GM11168 (cell line): ENCODE measurements around the gene MMP1.

Experiments used
- in situ Hi-C: fragments of 300-500 bp; cut with MboI; formaldehyde crosslinking; loops from one replicate; pipeline ENCODE4 v1.12.0; 2022; ENCODE audit warnings: low sequenced_read_pairs; ENCODE audit not compliant: unreplicated experiment

Gene MMP1

DNA sequence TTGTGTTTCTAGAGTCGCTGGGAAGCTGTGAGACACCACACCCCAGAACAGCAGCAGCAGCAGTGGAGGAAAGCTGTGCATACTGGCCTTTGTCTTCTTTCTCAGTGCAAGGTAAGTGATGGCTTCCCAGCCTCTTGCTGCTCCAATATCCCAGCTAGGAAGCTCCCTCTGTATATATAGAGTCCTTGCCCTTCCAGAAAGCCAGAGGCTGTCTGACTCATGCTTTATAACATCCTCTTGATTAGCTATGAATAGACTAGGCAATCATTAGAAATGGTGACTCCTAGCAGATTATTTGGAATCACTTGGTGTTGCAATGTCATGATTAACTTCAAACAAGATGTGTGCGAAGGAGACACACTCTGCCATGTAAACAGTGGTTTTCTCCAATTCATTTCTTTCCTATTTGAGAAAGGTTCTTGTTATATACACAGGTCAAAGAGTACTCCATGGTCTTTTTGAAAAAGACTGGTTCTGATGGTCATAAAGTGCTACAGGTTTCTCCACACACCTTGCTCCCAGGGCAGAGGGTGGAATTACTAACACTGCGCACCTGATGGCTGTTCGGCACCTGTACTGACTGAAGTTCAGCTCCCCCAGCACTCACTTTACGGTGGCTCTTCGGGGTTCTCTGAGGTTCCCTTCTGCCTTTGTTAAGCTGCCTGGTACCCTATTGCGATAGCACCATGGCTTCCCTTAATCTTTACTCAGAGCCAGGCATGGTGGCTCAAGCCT is at the start of gene MMP1:
Gene MMP1, minus strand, starts transcription at position 149 of the 735 bp plus-strand sequence. Its CDS starts 68 bp downstream, at position 81.
- in situ Hi-C loops = no loop called here

DNA sequence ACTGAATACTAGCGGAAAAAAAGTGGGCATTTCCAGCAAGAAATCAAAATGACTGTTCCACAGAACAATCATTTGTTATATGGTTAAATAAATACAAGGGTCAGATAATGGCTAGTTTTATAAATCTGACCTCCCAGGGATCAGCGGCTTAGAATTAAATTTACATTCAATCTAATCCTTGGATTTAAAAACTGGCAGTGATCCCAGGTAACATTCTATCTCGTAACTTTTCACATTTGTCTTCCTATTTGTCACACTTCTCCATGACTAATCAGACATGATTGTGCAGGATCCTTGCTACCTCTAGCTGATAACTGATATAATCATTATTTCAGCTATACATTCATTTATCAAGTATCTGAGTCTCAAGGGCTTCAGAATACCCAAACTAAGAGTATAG is 48.3 kb upstream of the MMP1 start:
- in situ Hi-C loops = no loop called here

GRCh38 chr11:102843489-102843888 is 45.5 kb upstream of the MMP1 start, which contains the start of gene MMP3:
MMP3 (minus strand) TSS chr11:102843609; CDS start chr11:102843546, 63 bp downstream.
- in situ Hi-C loops = no loop called here

DNA sequence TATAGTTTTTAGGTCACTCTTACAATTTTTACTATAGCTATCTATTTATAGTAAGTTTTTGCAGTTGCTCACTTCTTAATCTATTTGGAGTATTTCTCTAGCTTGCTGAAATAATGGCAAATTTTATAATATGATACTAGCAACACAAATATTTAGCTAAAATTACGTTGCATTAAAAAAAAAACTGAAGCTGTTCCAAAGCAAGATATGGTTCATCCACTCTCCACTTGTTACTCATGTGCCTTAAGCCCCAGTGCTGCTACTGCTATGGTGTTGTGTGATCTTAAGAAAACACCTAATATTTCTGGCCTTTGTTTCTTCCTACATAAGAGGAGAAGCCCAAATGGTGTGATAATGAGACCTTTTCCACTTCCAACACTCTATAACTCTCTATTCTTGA is 45.0 kb upstream of the MMP1 start:
- in situ Hi-C loops = no loop called here

- in situ Hi-C loops = no loop called here
Measured at GRCh38 chr11:102840018-102840417, 42.1 kb upstream of the MMP1 start.

GRCh38 chr11:102837646-102838045 is 39.7 kb upstream of the MMP1 start:
- in situ Hi-C loops = no loop called here

DNA sequence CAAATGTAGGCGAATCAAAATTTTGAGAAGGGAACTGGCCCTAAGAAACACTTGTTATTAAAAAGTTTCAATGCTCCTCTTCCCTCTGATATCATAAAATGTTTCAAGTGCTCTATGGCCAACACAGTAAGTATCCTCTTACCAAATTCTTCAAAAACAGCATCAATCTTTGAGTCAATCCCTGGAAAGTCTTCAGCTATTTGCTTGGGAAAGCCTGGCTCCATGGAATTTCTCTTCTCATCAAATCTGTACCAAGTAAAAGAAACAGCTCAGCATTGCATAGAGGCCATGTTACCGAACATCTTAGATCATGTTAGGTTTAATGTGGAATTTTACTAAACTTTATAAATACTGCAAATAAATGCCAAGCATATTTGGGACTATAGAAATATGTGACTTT is 39.2 kb upstream of the MMP1 start:
- in situ Hi-C loops = no loop called here

DNA sequence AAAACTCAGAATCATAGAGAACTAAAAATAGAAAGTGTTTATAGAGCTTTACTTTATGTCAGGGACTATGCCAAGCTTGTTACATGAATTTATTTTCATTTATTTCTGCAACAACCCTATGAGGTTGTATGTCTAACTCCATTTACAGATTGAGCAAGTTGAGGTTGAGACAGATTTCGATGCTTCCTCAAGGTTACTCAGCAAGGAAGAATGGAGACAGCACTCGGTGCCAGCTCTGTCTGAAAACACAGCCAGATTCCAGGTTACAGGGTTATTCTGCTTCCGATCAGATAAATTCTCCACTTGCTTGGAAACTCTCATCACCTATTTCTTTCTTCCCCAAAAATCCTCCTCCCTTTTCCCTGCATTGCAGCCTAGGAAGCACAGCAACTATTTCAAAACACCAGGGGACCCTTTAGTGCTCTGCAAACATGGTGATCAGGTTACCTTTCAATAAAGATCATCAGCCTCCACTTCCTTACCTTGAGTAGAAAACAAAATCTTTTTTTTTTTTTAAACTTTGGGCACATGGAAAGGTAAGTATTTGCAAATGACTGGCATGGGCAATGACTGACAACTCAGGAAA is 38.4 kb upstream of the MMP1 start:
- in situ Hi-C loops = no loop called here

DNA sequence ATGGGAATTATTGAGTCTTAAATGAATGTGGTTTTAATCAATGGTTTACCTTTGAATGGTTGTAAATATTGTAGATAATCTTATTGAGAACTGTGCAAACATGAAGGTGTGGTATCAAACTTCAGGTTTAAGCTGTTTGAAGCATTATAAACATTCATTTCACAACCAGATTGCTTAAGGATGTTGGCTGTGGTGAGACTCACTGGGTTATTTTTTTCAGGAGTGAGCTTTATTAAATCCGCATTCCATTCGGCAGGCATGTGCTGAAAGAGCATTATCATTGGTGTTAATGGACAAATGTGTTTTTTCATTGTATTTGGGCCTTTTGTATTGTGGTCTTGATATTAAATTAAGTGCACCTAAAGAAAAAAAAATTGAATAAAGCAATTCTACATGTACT is 35.8 kb upstream of the MMP1 start:
- in situ Hi-C loops = no loop called here

- in situ Hi-C loops = no loop called here
Measured at GRCh38 chr11:102832612-102833011, 34.7 kb upstream of the MMP1 start.

DNA sequence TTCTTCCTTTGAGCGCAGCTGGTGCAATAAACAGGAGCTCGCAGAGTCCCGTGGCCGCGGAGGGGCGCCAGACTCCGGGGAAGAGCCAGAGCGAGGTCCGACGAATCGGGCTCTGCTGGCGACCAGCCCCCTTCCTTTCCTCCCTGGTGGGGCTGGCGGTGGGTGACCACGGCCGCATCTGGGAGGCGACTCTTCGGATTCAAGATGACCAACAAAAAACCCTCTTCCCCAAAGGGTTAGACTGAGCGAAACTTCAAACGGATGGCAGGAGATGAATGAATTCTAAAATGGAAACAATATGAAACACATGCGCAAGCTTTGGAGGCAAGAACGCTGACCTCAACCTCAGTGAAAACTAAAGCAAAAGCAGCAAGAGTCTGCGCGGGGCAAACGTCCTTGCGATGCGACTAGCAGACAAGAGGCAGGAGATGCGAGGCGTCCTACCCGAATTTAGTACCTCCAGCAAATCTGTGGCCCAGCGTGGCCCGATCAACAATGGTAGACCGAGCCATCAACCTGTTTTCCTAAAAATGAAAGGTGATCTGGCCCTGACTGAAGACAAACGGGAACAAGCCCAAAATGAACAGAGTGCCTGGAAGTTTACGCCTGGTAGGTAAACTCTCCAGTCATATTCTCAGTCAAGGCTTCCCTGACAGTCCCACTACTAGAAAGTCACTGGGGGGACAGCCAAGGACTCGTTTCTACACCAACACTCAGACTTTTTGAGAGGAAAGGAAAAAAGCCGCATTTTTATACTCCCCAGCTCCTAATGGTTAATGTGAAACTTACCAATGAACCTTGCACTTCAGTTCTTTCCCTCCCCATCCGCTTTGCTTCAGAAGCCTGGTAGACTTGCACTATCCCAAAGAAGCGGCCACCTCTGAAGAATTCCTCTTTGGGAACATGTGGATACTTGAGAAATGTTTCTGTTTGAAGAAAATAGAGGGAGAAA is 33.8 kb upstream of the MMP1 start:
- in situ Hi-C loops = no loop called here

DNA sequence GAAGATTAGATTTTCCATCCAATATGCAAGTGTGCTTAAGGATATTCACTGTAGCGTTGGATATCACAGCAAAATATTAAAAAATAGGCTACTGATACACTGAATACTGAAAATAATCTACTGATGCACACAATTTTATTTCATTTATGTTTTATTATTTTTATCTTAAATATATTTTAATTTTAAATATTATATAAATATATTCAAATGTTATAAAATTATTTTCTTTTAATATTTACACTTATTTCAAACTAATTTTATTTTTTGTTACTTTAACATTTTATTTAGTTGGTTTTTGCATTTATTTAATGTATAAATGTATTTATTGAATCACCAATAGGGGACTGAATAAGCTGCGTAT is 33.1 kb upstream of the MMP1 start:
- in situ Hi-C loops = no loop called here

DNA sequence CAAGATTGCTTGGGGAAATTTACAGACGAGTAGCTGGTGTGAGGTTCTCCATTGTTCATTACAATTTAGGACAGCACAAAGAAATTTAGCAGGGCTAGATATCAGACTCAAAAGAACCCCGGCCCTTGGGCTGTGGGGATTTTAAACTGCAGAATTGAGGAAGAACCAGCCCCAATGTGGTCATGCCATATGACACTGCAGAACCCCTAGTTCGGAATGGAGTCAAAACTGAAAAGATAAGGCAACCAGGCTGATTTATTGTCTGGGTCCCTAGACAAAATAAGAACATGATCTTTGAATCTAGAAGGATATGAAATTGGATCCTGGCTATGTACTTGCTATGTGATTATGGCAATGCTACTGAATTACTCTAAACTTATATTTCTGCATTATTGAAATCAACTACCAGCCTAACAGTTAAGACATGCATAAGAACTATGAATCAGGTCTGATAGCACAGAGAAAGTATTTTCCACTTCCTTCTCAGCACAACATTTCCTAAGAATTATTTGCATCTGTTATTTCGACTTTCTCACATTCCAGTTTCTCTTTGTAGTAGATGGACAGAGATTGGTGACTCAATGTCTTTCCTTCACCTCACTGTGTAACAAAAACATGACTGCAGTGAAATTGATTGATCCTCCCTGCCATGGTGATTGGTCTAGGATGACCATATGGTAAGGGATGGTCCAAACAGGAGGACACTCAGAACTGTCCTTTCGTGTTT is 32.2 kb upstream of the MMP1 start:
- in situ Hi-C loops = no loop called here

- in situ Hi-C loops = no loop called here
Measured at GRCh38 chr11:102829316-102830000, 31.5 kb upstream of the MMP1 start.

DNA sequence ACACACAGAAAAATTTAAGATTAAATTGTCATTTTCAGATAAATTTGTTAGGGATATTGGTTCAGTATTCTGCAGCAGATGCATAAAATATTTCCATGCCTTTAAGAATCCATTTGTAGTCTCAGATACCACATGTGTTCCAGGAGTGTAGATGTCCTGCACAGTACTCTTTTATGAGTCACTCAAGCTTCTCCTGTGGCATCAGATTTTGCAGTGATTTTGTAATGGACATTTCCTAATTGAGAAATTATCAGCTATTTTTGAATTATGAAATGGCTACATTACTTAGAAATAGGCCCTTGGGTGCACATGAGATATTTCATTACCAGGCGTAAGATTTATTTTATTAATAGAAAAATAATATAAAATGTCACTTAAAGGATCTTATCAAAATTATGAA is 26.6 kb upstream of the MMP1 start:
- in situ Hi-C loops = no loop called here

GRCh38 chr11:102819491-102819890 is 21.5 kb upstream of the MMP1 start:
- in situ Hi-C loops = no loop called here

DNA sequence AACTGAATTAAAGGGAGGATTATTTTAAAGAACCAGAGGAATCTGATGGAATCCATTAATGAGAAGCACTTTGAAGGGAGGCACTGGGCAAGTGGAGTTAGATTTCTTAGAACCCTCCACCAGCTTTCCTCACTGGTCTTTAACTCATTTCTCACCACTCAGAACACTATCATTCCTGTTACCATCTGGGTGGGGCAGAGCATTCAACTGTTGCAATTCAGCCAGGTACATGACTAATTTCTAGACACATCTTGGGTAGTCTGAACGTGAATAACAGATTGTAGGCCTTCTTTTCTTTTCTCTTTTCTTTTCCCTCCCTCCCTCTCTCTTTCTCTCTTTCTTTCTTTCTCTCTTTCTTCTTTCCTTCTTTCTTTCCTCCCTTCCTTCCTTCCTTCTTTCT is 15.5 kb upstream of the MMP1 start:
- in situ Hi-C loops = no loop called here

GRCh38 chr11:102812188-102812587 is 14.2 kb upstream of the MMP1 start:
- in situ Hi-C loops = no loop called here

GRCh38 chr11:102810950-102811660 is 13.1 kb upstream of the MMP1 start:
- in situ Hi-C loops = no loop called here
